ENCODE measurements around the gene KIAA0319L. TPM values are rescaled to one million over a fixed set of nuclear protein-coding genes. Genes with fewer than 3 reads are reported as not detected.
"Not testable (repeated sequence)": the region's sequence is repeated elsewhere in the genome, so short reads cannot be mapped to it uniquely, and the experiment has no call there.

Gene KIAA0319L
- total and polyA plus RNA-seq, 2 donors = 18.3 to 60.0 TPM

DNA sequence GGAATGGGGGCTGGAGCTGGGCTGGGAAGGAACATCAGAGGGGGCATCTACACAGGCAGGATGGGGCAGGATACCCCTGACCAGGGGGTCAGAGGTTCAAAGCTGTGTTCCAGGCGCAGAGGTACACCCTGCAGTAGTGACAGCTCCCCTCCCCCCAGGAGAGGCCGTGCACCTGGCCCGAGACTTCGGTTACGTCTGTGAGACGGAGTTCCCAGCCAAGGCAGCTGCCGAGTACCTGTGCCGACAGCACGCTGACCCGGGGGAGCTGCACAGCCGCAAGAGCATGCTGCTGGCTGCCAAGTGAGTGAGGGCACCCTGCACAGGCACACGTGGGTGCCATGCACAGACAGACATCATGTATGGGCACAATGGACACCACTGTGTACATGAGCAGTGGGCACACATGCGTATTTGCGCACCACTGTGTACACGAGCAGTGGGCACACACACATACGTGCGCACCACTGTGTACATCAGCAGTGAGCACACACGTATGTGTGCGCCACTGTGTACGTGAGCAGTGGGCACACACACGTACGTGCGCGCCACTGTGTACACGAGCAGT, 33.4 kb upstream of the KIAA0319L start:
- H3K4me1 ChIP-seq (ENCODE audit: insufficient read depth) = no peaks in the 10 kb centered on the region
- H3K4me3 ChIP-seq (ENCODE audit: low read depth, low read length) = no peak overlapping the region
- H3K27ac ChIP-seq (ENCODE audit: low read depth) = no peak overlapping the region
- H3K36me3 ChIP-seq (ENCODE audit: insufficient read depth) = no peaks in the 10 kb centered on the region
- no peak for DNase-seq (ENCODE audit: extremely low spot score)
- 92% methylated on average over 25 of the region's 25 CpGs for WGBS

DNA sequence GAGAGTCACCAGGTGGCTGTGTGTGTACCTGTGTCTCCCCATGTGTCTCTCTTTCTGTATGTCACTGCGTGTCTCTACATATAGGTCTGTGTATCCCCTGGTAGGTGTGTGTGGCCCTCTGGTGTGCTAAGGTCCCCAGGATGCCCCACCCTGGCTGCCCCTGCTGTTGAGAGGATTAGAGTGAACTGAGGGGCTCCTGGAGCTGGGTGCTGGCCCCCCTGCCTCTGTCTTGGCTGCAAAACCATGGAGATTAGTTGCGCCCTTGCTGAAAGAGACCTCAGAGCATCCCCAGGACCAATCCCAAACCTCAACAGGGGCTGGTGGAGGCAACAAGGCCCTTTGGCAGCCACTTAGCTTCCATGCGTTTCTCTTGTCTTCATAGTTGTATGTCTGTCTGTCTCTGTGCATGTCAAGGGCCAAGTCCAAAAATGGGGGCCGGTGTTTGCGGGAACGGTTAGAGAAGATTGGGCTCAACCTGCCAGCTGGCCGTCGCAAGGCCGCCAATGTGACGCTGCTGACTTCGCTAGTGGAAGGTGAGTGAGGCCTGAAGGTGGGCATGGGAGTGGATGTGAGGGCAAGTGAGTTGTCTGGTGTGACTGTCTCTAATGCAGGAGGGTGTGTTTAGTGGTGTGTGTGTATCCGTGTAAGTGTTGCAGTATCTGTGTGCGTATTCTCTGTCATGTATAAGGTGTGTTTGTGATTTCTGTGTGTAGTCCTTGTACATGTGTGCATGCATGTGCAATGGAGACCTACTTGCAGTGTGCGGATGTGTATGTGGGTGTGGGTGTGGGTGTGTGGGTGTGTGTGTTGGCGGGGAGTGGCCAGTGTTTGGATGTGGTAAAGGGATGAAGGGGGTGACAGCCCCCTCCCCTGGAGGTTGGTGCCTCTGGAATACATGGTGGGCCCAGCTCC, 32.6 kb upstream of the KIAA0319L start:
- Histone ChIP-seq H3K4me1 (ENCODE audit: insufficient read depth) (no peaks in the 10 kb centered on the region), H3K36me3 (ENCODE audit: insufficient read depth) (no peaks in the 10 kb centered on the region), H3K27ac (ENCODE audit: low read depth) (no peak overlapping the region), H3K4me3 (ENCODE audit: low read depth, low read length) (no peak overlapping the region)
- no peak for DNase-seq (ENCODE audit: extremely low spot score)
- WGBS = 92% methylated on average over 15 of the region's 15 CpGs

DNA sequence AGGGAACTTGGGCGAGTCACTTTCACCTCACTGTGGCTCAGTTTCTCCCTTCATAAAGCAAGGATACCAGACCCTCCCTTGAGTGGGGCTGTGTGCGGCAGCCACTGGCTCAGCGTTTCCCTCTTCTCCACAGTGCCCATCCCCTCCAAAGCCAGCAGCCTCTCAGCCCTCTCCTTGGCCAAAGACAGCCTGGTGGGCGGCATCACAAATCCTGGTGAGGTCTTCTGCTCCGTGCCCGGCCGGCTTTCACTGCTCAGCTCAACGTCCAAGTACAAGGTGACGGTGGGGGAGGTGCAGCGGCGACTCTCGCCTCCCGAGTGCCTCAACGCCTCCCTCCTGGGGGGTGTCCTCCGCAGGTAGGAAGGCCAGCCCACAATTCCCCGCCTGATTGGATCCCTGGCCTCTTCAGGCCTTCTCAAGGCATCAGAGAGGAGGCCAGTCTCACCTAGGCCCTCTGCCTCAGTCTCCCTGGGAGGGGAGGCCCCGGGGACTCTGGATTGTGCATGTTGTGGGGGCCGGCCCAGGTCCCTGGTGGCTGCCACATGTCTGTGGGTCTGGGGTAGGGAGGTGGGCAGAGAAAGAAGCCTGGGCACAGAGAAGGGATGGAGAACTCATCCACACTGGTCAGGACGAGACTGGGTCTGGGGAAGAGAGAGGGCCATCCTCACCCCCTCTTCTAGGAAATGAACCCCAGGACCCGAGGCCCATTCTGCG, 31.2 kb upstream of the KIAA0319L start:
- H3K36me3 ChIP-seq (ENCODE audit: insufficient read depth) = no peaks in the 10 kb centered on the region
- 71% methylated on average over 21 of the region's 21 CpGs for WGBS
- no peaks in the 10 kb centered on the region for H3K4me1 ChIP-seq (ENCODE audit: insufficient read depth)
- H3K4me3 ChIP-seq (ENCODE audit: low read depth, low read length) = no peak overlapping the region
- no peak for DNase-seq (ENCODE audit: extremely low spot score)
- no peak overlapping the region for H3K27ac ChIP-seq (ENCODE audit: low read depth)

DNA sequence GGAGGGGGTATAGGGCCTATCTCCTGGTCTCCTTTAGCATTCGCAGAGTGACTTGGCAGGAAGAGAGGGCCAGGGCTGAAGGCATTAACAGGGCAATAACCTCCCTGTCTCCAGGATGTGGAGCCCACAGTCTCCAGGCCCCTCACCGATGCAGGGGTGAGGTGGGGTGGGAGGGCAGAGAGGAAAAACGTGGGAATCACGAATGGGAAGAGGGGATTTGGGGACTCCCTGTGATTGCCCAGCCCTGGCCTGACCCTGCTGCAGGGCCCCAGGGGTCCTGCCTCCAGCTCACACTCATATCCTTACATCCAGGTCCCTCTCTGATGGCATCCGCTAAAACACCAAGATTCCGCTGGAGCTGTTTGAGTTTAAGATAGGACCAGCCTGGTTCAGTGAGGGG, 30.5 kb upstream of the KIAA0319L start:
- no peaks in the 10 kb centered on the region for H3K36me3 ChIP-seq (ENCODE audit: insufficient read depth)
- no peak overlapping the region for H3K4me3 ChIP-seq (ENCODE audit: low read depth, low read length)
- DNase-seq (ENCODE audit: extremely low spot score) = no peak
- no peak overlapping the region for H3K27ac ChIP-seq (ENCODE audit: low read depth)
- no peaks in the 10 kb centered on the region for H3K4me1 ChIP-seq (ENCODE audit: insufficient read depth)
- 71% methylated on average over 6 of the region's 6 CpGs for WGBS

DNA sequence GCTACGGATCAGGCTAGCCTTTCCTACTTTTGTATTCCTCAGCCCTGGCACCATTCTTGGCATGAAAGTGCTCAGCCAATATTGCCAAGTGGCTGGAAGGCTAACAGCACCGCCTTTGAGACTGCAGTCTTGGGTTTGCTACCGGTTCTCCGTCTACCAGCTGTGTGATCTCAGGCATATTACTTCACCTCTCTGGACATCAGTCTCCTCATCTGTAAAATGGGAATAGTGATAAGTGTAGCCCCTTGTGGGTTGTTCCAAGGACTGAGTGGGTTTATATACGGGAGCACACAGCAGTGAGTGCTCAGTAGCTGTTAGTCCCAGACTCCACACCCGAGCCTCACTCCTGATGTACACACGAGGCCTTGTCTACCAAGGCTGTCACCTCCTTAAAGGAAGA, 29.6 kb upstream of the KIAA0319L start:
- WGBS = 92% methylated on average over 7 of the region's 7 CpGs
- Histone ChIP-seq H3K4me1 (ENCODE audit: insufficient read depth) (no peaks in the 10 kb centered on the region), H3K36me3 (ENCODE audit: insufficient read depth) (no peaks in the 10 kb centered on the region), H3K27ac (ENCODE audit: low read depth) (no peak overlapping the region), H3K4me3 (ENCODE audit: low read depth, low read length) (no peak overlapping the region)
- DNase-seq (ENCODE audit: extremely low spot score) = no peak

DNA sequence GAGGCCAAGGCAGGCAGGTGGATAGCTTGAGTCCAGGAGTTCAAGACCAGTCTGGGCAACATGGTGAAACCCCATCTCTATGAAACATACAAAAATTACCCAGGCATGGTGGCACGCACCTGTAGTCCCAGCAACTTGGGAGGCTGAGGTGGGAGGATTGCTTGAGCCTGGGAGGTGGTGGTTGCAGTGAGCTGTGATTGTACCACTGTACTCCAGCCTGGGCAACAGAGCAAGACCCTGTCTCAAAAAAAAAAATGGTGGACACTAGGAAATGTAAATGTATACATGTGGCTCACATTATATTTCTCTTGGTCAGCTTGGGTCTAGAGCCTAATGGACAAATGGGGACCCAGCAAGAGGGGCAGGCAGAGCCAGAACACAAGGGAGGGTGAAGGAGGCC, 28.6 kb upstream of the KIAA0319L start:
- H3K36me3 ChIP-seq (ENCODE audit: insufficient read depth); DNase-seq (ENCODE audit: extremely low spot score); H3K4me1 ChIP-seq (ENCODE audit: insufficient read depth); H3K4me3 ChIP-seq (ENCODE audit: low read depth, low read length); H3K27ac ChIP-seq (ENCODE audit: low read depth): not testable (repeated sequence)
- WGBS = 94% methylated on average over 1 of the region's 1 CpG

DNA sequence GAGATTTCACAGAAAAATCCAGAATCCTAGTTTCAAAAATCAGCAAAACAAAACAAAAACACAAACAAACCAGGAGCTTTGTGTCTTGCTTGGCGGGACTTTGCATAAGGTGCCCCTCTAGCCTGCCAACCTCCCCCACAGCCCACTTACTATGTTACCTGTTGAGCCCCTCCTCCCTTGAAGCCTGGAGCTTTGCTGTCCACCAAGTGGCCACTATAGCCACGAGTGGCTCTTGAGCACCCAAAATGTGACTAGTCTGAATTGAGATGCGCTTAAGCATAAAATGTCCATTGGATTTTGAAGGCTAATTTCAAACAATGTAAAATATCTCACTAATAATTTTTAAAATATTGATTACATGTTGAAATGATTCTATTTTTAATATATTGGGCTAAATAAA, 28.1 kb upstream of the KIAA0319L start:
- WGBS = 89% methylated on average over 3 of the region's 3 CpGs
- Histone ChIP-seq H3K36me3 (ENCODE audit: insufficient read depth) (no peaks in the 10 kb centered on the region), H3K4me1 (ENCODE audit: insufficient read depth) (no peaks in the 10 kb centered on the region), H3K4me3 (ENCODE audit: low read depth, low read length) (no peak overlapping the region), H3K27ac (ENCODE audit: low read depth) (no peak overlapping the region)
- no peak for DNase-seq (ENCODE audit: extremely low spot score)

DNA sequence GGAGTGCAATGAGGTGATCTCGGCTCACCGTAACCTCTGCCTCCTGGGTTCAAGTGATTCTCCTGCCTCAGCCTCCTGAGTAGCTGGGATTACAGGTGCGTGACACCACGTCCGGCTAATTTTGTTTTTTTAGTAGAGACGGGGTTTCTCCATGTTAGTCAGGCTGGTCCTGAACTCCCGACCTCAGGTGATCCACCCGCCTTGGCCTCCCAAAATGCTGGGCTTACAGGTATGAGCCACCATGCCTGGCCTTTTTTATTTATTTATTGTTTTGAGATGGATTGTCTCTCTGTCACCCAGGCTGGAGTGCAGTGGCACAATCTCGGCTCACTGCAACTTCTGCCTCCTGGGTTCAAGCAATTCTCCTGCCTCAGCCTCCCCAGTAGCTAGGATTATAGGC, 24.4 kb upstream of the KIAA0319L start:
- not testable (repeated sequence) for DNase-seq (ENCODE audit: extremely low spot score); H3K27ac ChIP-seq (ENCODE audit: low read depth); H3K36me3 ChIP-seq (ENCODE audit: insufficient read depth); H3K4me3 ChIP-seq (ENCODE audit: low read depth, low read length); H3K4me1 ChIP-seq (ENCODE audit: insufficient read depth)
- 96% methylated on average over 9 of the region's 9 CpGs for WGBS

DNA sequence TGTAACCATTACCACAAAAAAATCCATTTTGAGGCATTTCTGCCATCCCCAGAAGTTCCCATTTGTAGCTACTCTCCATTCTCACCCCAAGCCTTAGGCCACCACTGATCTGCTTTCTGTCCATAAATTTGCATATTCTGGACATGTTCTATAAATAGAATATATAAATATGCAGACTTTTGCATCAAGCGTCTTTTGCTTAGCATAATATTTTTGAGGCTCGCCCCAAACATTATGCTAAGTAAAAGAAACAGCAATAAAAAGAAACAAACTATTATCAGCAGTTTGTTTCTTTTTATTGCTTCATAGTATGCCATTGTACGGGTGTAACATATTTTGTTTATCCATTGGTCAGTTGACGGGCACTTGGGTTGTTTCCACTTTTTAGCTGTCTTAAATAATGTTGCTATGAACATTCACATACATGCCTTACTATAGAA, 23.8 kb upstream of the KIAA0319L start:
- no peaks in the 10 kb centered on the region for H3K36me3 ChIP-seq (ENCODE audit: insufficient read depth)
- DNase-seq (ENCODE audit: extremely low spot score) = no peak
- H3K4me1 ChIP-seq (ENCODE audit: insufficient read depth) = no peaks in the 10 kb centered on the region
- no peak overlapping the region for H3K4me3 ChIP-seq (ENCODE audit: low read depth, low read length)
- 61% methylated on average over 4 of the region's 4 CpGs for WGBS
- H3K27ac ChIP-seq (ENCODE audit: low read depth) = no peak overlapping the region

DNA sequence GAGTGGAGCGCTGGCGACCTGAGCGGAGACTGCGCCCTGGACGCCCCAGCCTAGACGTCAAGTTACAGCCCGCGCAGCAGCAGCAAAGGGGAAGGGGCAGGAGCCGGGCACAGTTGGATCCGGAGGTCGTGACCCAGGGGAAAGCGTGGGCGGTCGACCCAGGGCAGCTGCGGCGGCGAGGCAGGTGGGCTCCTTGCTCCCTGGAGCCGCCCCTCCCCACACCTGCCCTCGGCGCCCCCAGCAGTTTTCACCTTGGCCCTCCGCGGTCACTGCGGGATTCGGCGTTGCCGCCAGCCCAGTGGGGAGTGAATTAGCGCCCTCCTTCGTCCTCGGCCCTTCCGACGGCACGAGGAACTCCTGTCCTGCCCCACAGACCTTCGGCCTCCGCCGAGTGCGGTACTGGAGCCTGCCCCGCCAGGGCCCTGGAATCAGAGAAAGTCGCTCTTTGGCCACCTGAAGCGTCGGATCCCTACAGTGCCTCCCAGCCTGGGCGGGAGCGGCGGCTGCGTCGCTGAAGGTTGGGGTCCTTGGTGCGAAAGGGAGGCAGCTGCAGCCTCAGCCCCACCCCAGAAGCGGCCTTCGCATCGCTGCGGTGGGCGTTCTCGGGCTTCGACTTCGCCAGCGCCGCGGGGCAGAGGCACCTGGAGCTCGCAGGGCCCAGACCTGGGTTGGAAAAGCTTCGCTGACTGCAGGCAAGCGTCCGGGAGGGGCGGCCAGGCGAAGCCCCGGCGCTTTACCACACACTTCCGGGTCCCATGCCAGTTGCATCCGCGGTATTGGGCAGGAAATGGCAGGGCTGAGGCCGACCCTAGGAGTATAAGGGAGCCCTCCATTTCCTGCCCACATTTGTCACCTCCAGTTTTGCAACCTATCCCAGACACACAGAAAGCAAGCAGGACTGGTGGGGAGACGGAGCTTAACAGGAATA, 20.1 kb upstream of the KIAA0319L start:
- 6% methylated on average over 70 of the region's 70 CpGs for WGBS
- no peak for DNase-seq (ENCODE audit: extremely low spot score)
- H3K27ac ChIP-seq (ENCODE audit: low read depth) = no peak overlapping the region
- H3K4me3 ChIP-seq (ENCODE audit: low read depth, low read length) = peak overlapping the region; percentile 37
- no peaks in the 10 kb centered on the region for H3K36me3 ChIP-seq (ENCODE audit: insufficient read depth)
- no peaks in the 10 kb centered on the region for H3K4me1 ChIP-seq (ENCODE audit: insufficient read depth)

DNA sequence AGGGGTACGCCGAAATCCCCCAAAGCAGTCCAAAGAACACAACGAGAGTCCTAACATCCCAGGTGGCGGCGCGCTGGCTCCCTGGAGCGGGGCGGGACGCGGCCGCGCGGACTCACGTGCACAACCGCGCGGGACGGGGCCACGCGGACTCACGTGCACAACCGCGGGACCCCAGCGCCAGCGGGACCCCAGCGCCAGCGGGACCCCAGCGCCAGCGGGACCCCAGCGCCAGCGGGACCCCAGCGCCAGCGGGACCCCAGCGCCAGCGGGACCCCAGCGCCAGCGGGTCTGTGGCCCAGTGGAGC, 19.5 kb upstream of the KIAA0319L start:
- not testable (repeated sequence) for DNase-seq (ENCODE audit: extremely low spot score); H3K4me1 ChIP-seq (ENCODE audit: insufficient read depth); H3K36me3 ChIP-seq (ENCODE audit: insufficient read depth); H3K4me3 ChIP-seq (ENCODE audit: low read depth, low read length); H3K27ac ChIP-seq (ENCODE audit: low read depth)
- 15% methylated on average over 33 of the region's 37 CpGs for WGBS

DNA sequence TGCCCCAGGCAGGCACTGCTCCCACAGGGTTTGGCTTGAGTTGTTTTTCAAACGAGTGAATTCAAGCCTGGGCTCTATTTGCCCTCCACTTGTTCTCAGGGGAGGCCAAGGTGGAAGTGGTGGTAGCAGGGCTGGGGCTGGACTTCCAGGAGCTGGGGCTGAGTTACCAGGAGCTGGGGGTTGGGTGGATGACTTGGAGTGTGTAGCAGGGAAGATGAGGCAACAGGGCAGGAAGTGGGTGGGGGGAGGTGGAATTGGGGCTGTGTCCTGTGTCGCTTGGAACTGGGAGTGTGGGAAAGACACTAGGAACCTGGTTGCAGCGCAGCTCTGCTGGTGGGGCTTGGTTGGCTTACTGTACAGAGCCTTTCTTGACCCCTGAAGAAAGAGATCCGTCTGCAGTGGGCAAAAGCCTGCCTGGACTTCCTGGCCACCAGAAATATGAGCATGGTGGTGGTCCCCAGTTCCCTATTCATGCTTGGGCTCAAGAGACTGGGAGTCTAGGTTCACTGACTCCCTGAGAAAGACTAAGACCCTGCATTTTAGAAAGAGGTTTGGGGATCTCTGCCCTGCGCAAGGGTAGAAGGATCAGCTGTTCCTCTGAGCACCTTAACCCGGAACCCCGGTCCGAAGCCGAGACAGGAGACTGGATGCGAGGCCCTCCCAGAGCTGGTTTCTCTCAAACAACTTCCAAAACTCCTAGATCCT, 19.0 kb upstream of the KIAA0319L start:
- Histone ChIP-seq H3K4me1 (ENCODE audit: insufficient read depth) (no peaks in the 10 kb centered on the region), H3K27ac (ENCODE audit: low read depth) (no peak overlapping the region), H3K4me3 (ENCODE audit: low read depth, low read length) (no peak overlapping the region), H3K36me3 (ENCODE audit: insufficient read depth) (no peaks in the 10 kb centered on the region)
- DNase-seq (ENCODE audit: extremely low spot score) = no peak
- WGBS = 63% methylated on average over 10 of the region's 10 CpGs
